ENCODE results near the gene TNNI3. TPM values are rescaled to one million over a fixed set of nuclear protein-coding genes. Genes with fewer than 3 reads are reported as not detected.

Gene TNNI3
- total and polyA plus RNA-seq, 9 of the 15 experiments (the other 6 are each of a cell fraction or from before 2014, with no cell fraction given), result 4.7 to 158 (median 42.0) TPM

DNA sequence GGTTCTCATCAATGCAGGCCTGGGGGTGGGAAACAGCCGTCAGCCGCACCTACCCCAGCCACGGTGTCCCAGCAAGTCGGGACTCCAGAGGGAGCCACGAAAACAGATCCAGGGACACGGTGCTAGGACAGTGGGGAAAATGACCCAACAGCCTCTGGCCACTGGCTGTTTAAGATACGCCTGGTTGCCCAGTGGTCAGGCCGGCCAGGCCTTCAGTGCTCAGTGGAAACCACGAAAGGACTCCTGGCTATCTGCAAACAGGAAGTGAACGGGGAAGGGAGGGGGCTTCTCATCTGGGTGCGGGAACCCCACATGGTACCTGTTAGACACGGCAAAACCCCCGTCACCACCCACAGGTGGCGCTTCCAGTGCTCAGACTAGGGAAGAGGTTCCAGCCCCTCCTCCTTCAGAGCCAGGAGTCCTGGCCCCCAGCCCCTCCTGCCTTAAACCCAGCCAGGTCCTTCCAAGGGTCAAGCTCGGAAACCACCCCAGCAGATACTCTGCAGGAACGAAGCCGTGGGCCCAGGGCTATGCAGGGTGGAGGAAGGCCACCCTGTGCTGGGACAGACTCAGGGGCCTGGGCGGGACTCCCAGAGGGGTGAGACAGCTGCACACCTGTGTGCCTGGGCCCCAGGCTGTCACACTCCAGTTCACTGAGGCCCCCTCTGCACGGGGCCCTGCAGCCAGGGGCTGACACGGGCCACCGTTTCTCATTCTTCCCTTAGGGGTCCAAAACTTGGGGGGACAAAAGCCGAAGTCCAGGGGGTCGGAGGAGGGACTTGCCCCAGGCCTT is 44.6 kb downstream of the TNNI3 start (continued):
- TF ChIP-seq, protein P1, sequence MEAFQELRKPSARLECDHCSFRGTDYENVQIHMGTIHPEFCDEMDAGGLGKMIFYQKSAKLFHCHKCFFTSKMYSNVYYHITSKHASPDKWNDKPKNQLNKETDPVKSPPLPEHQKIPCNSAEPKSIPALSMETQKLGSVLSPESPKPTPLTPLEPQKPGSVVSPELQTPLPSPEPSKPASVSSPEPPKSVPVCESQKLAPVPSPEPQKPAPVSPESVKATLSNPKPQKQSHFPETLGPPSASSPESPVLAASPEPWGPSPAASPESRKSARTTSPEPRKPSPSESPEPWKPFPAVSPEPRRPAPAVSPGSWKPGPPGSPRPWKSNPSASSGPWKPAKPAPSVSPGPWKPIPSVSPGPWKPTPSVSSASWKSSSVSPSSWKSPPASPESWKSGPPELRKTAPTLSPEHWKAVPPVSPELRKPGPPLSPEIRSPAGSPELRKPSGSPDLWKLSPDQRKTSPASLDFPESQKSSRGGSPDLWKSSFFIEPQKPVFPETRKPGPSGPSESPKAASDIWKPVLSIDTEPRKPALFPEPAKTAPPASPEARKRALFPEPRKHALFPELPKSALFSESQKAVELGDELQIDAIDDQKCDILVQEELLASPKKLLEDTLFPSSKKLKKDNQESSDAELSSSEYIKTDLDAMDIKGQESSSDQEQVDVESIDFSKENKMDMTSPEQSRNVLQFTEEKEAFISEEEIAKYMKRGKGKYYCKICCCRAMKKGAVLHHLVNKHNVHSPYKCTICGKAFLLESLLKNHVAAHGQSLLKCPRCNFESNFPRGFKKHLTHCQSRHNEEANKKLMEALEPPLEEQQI (IDR thresholded peaks at IDR 0.05), result no peak
- TF ChIP-seq NFE2L1 (tag; IDR thresholded peaks at IDR 0.05; ENCODE audit: borderline replicate concordance, low read depth) (no peak), MYNN (IDR thresholded peaks at IDR 0.05) (no peak), MYNN (CRISPR knock-in tag; IDR thresholded peaks at IDR 0.05) (no peak), ZNF561 (CRISPR knock-in tag; conservative IDR thresholded peaks at IDR 0.05) (no peak), NCOA1 (IDR thresholded peaks at IDR 0.05; ENCODE audit: low read depth) (no peak), ZBED1 (IDR thresholded peaks at IDR 0.05) (no peak), TAL1 (IDR thresholded peaks at IDR 0.05) (no peak), ZNF766 (CRISPR knock-in tag; conservative IDR thresholded peaks at IDR 0.05) (no peak), YY1 (IDR thresholded peaks at IDR 0.05; ENCODE audit: borderline replicate concordance in 1 of 3, control insufficient read depth in 1 of 3, extremely low read depth in 1 of 3, insufficient read depth in 3 of 3, insufficient read length in 1 of 3, insufficient replicate concordance in 2 of 3, low read depth in 1 of 3, low read length in 2 of 3) (no peak), MAFF (IDR thresholded peaks at IDR 0.05; ENCODE audit: low read length) (no peak), NCOA2 (IDR thresholded peaks at IDR 0.05; ENCODE audit: partially characterized antibody in 2 of 2) (no peak), SP1 (CRISPR knock-in tag; IDR thresholded peaks at IDR 0.05) (0 out of 2 replicates have a peak, but pooled peaks have one; percentile 17), ZNF668 (CRISPR knock-in tag; IDR thresholded peaks at IDR 0.05) (no peak), ZNF282 (CRISPR knock-in tag; IDR thresholded peaks at IDR 0.05) (no peak), HMGN3 (IDR thresholded peaks at IDR 0.05; ENCODE audit: borderline replicate concordance, extremely low read depth, insufficient read length, low read depth, low read length) (no peak)
- TF ChIP-seq, protein P2, sequence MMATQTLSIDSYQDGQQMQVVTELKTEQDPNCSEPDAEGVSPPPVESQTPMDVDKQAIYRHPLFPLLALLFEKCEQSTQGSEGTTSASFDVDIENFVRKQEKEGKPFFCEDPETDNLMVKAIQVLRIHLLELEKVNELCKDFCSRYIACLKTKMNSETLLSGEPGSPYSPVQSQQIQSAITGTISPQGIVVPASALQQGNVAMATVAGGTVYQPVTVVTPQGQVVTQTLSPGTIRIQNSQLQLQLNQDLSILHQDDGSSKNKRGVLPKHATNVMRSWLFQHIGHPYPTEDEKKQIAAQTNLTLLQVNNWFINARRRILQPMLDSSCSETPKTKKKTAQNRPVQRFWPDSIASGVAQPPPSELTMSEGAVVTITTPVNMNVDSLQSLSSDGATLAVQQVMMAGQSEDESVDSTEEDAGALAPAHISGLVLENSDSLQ (IDR thresholded peaks at IDR 0.05), result no peak
- TF ChIP-seq, protein P3, sequence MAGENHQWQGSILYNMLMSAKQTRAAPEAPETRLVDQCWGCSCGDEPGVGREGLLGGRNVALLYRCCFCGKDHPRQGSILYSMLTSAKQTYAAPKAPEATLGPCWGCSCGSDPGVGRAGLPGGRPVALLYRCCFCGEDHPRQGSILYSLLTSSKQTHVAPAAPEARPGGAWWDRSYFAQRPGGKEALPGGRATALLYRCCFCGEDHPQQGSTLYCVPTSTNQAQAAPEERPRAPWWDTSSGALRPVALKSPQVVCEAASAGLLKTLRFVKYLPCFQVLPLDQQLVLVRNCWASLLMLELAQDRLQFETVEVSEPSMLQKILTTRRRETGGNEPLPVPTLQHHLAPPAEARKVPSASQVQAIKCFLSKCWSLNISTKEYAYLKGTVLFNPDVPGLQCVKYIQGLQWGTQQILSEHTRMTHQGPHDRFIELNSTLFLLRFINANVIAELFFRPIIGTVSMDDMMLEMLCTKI (IDR thresholded peaks at IDR 0.05; ENCODE audit: partially characterized antibody), result no peak
- TF ChIP-seq, protein P4, sequence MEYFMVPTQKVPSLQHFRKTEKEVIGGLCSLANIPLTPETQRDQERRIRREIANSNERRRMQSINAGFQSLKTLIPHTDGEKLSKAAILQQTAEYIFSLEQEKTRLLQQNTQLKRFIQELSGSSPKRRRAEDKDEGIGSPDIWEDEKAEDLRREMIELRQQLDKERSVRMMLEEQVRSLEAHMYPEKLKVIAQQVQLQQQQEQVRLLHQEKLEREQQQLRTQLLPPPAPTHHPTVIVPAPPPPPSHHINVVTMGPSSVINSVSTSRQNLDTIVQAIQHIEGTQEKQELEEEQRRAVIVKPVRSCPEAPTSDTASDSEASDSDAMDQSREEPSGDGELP (CRISPR knock-in tag; IDR thresholded peaks at IDR 0.05; ENCODE audit: borderline replicate concordance), result peak; percentile 63
- TF ChIP-seq, protein P5, sequence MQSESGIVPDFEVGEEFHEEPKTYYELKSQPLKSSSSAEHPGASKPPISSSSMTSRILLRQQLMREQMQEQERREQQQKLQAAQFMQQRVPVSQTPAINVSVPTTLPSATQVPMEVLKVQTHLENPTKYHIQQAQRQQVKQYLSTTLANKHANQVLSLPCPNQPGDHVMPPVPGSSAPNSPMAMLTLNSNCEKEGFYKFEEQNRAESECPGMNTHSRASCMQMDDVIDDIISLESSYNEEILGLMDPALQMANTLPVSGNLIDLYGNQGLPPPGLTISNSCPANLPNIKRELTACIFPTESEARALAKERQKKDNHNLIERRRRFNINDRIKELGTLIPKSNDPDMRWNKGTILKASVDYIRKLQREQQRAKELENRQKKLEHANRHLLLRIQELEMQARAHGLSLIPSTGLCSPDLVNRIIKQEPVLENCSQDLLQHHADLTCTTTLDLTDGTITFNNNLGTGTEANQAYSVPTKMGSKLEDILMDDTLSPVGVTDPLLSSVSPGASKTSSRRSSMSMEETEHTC (IDR thresholded peaks at IDR 0.05), result no peak
